ENCODE measurements around the gene HOXD3. TPM values are rescaled to one million over a fixed set of nuclear protein-coding genes. Genes with fewer than 3 reads are reported as not detected.

HOXD3 gene
- polyA plus RNA-seq, 1 donor (not counting 4 experiments of a cell fraction or from before 2014, with no cell fraction given) = not detected

- FAIRE-seq = no peak
- no peak overlapping the region for H3K4me2 ChIP-seq (ENCODE audit: control insufficient read depth, extremely low read depth, insufficient read depth, low read depth, low read length)
- peaks cover 51% of the 10 kb centered on the region for H3K27me3 ChIP-seq (ENCODE audit: control insufficient read depth, extremely low read depth, insufficient read depth, low read length)
- H3K27ac ChIP-seq (ENCODE audit: control insufficient read depth, insufficient read depth, low read length) = no peak overlapping the region
- no peaks in the 10 kb centered on the region for H3K9me1 ChIP-seq (ENCODE audit: control insufficient read depth, extremely low read depth, insufficient read depth, low read length)
- TF ChIP-seq, protein P1, sequence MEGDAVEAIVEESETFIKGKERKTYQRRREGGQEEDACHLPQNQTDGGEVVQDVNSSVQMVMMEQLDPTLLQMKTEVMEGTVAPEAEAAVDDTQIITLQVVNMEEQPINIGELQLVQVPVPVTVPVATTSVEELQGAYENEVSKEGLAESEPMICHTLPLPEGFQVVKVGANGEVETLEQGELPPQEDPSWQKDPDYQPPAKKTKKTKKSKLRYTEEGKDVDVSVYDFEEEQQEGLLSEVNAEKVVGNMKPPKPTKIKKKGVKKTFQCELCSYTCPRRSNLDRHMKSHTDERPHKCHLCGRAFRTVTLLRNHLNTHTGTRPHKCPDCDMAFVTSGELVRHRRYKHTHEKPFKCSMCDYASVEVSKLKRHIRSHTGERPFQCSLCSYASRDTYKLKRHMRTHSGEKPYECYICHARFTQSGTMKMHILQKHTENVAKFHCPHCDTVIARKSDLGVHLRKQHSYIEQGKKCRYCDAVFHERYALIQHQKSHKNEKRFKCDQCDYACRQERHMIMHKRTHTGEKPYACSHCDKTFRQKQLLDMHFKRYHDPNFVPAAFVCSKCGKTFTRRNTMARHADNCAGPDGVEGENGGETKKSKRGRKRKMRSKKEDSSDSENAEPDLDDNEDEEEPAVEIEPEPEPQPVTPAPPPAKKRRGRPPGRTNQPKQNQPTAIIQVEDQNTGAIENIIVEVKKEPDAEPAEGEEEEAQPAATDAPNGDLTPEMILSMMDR (optimal IDR thresholded peaks at IDR 0.05 in 1 of 3, IDR thresholded peaks at IDR 0.05 in 1 of 3, conservative IDR thresholded peaks at IDR 0.05 in 1 of 3; ENCODE audit: extremely low read depth in 1 of 3, insufficient read depth in 2 of 3, low read length in 3 of 3) = no peak
- no peak for TF ChIP-seq EZH2 (IDR thresholded peaks at IDR 0.05; ENCODE audit: low read length)
- H3K36me3 ChIP-seq (ENCODE audit: control insufficient read depth in 2 of 2, extremely low read depth in 1 of 2, insufficient read depth in 2 of 2, low read length in 2 of 2) = no peaks in the 10 kb centered on the region
- H4K20me1 ChIP-seq (ENCODE audit: control insufficient read depth, extremely low read depth, insufficient read depth, low read length) = no peaks in the 10 kb centered on the region
- no peaks in the 10 kb centered on the region for H3K9me3 ChIP-seq (ENCODE audit: control insufficient read depth, low read depth, low read length)
- DNase-seq (ENCODE audit: low read depth, low spot score) = no peak
- no peak overlapping the region for H3K9ac ChIP-seq (ENCODE audit: control insufficient read depth, extremely low read depth, insufficient read depth, low read length)
- H3K4me3 ChIP-seq (ENCODE audit: control insufficient read depth in 2 of 3, extremely low read depth in 1 of 3, insufficient read depth in 2 of 3, low read depth in 1 of 3, low read length in 3 of 3) = no peak overlapping the region
- peaks cover 4% of the 10 kb centered on the region for H3K4me1 ChIP-seq (ENCODE audit: control insufficient read depth, extremely low read depth, insufficient read depth, low read length)
- no peaks in the 10 kb centered on the region for H3K79me2 ChIP-seq (ENCODE audit: control insufficient read depth, insufficient read depth, low read length)
- no peak overlapping the region for H2AFZ ChIP-seq (ENCODE audit: control insufficient read depth, low read length)
- dilution Hi-C loops (cut with MboI; ENCODE audit: extremely low pct_ligation_motif_present, low sequenced_read_pairs) = no loop called here
These were observed 25.6 kb downstream of the HOXD3 start for GRCh38 chr2:176182671-176183070.

GRCh38 chr2:176184749-176185148 lies 27.6 kb downstream of the HOXD3 start:
- H3K9me1 ChIP-seq (ENCODE audit: control insufficient read depth, extremely low read depth, insufficient read depth, low read length) = no peaks in the 10 kb centered on the region
- H4K20me1 ChIP-seq (ENCODE audit: control insufficient read depth, extremely low read depth, insufficient read depth, low read length) = no peaks in the 10 kb centered on the region
- peaks cover 52% of the 10 kb centered on the region for H3K27me3 ChIP-seq (ENCODE audit: control insufficient read depth, extremely low read depth, insufficient read depth, low read length)
- H3K4me2 ChIP-seq (ENCODE audit: control insufficient read depth, extremely low read depth, insufficient read depth, low read depth, low read length) = no peak overlapping the region
- H3K79me2 ChIP-seq (ENCODE audit: control insufficient read depth, insufficient read depth, low read length) = no peaks in the 10 kb centered on the region
- no peaks in the 10 kb centered on the region for H3K9me3 ChIP-seq (ENCODE audit: control insufficient read depth, low read depth, low read length)
- no peaks in the 10 kb centered on the region for H3K36me3 ChIP-seq (ENCODE audit: control insufficient read depth in 2 of 2, extremely low read depth in 1 of 2, insufficient read depth in 2 of 2, low read length in 2 of 2)
- dilution Hi-C loops (cut with MboI; ENCODE audit: extremely low pct_ligation_motif_present, low sequenced_read_pairs) = no loop called here
- H2AFZ ChIP-seq (ENCODE audit: control insufficient read depth, low read length) = no peak overlapping the region
- H3K4me3 ChIP-seq (ENCODE audit: control insufficient read depth in 2 of 3, extremely low read depth in 1 of 3, insufficient read depth in 2 of 3, low read depth in 1 of 3, low read length in 3 of 3) = no peak overlapping the region
- H3K9ac ChIP-seq (ENCODE audit: control insufficient read depth, extremely low read depth, insufficient read depth, low read length) = no peak overlapping the region
- FAIRE-seq (no peak), DNase-seq (ENCODE audit: low read depth, low spot score) (no peak)
- H3K4me1 ChIP-seq (ENCODE audit: control insufficient read depth, extremely low read depth, insufficient read depth, low read length) = peaks cover 6% of the 10 kb centered on the region
- no peak overlapping the region for H3K27ac ChIP-seq (ENCODE audit: control insufficient read depth, insufficient read depth, low read length)
- no peak for TF ChIP-seq EZH2 (IDR thresholded peaks at IDR 0.05; ENCODE audit: low read length)
- TF ChIP-seq, protein P1 (optimal IDR thresholded peaks at IDR 0.05 in 1 of 3, IDR thresholded peaks at IDR 0.05 in 1 of 3, conservative IDR thresholded peaks at IDR 0.05 in 1 of 3; ENCODE audit: extremely low read depth in 1 of 3, insufficient read depth in 2 of 3, low read length in 3 of 3) = no peak

Data from keratinocyte (primary cell).